ENCODE data around the gene ZNF841.
"Not testable (repeated sequence)": the region's sequence is repeated elsewhere in the genome, so short reads cannot be mapped to it uniquely, and the experiment has no call there.

The ZNF841 gene

DNA sequence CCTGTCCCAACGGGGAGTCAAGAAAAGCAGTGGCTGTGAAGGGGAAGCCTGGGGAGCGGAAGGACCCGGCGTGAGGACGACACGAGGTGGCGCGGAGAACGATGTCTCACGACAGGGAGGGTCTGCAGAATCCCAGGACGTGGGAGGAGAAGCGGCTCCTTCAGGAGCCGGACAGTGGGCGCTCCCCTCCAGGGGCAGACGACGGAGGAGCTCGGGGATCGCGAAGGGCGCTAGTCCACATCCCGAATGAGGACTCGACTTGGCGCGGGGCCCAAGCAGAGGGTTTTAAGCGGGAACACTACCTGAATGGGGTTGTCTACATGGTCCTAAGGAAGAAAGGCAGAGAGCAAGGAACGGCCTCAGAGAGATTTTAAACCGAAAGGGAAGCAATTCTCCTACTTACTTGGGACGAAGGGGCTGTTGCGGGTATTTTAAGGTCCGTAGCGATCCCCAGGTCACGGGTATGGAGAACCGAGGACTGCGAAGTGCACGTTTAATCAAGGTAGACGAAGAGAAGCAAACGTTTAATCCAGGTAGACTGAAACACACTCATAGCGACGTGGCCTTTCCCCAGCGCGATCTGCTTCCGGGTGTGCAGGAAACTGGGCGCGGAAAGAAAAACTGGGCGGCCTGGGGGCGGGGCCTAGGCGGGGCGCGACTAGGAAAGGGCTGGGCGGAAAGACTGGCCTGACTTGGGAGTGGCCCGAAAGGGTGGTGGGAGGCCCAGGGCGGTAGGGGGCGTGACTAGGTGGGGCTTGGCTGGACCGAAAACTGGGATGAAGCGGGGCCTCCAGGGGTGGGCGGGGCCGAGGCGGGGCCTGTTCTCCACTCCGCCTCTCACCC lies at the start of gene ZNF841:
Gene ZNF841, minus strand, starts transcription at position 594 of the 843 bp plus-strand sequence. CDS start 10,964 bp downstream, outside the sequence.
- FAIRE-seq, result no peak

DNA sequence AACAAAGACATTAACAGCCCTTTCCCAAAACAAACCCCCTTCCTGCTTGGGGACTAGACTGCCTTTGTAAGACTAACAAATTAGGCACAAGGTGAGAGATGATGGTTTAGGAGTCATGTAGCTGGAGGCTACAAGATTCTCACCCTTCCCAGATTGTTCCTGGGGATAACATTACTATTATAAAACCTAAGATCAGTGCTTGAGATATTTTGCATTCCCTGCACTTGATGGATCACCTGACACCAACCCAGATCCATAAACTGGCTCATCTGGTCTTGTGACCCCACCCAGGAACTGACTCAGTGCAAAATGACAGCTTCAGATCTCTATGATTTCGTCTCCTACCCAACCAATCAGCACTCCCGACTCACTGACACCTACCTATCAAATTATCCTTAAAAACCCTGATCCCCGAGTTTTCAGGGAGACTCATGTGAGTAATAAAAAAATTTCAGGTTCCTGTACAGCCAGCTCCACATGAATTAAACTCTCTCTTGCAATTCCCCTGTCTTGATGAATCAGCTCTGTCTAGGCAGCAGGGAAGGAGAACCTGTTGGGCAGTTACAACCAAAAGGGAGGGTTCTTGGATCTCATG lies 46.5 kb upstream of the ZNF841 start:
- no peak for FAIRE-seq

DNA sequence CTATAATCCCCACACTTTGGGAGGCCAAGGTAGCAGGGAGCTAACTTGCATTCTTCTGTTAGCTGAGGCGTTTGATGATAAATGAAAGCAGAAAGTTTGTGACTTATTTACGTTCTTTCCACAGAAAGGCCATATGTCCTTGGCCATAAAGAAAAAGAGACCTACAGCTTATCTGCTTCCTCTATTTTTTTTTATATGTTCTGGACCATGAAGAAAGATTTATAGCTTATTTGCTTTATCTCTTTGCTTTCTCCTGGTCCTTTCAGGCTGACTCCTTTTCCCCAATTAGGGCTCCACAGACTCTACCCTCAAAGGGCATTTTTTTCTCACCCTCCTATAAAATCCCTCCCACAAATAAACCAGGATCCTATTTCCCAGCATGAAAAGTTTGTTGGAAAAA lies 45.6 kb upstream of the ZNF841 start:
- FAIRE-seq, result no peak

DNA sequence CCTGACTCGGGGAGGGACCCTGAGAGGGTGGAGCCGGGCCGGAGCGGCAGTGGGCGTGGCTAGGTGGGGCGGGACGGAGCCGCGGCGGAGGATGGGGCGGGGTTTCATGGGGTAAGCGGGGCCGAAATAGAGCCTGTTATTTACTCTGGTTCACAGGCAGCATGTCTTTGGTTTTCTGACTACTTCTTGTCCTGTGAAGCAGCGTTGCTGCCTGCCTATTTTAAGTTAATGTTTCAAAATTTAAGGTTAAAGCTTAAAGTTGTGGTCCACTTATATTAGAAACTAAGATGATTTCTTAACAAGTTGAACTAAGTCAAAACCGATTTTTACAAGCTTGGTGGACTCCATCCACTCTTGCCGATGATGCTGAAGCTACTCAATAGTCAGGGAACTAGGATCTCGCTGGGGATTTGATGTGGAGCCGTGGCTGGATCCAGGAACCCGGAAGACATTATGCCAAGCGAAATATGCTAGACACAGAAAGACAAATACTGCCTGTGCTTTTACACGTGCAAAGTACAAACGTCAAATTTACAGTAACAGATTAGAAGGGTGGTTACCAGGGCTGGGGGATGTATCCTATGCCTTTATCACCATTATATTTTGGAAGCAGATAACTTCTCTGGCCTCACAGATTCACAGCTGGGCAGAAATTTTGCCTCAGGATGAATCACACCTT lies 44.6 kb upstream of the ZNF841 start:
- FAIRE-seq, result no peak

DNA sequence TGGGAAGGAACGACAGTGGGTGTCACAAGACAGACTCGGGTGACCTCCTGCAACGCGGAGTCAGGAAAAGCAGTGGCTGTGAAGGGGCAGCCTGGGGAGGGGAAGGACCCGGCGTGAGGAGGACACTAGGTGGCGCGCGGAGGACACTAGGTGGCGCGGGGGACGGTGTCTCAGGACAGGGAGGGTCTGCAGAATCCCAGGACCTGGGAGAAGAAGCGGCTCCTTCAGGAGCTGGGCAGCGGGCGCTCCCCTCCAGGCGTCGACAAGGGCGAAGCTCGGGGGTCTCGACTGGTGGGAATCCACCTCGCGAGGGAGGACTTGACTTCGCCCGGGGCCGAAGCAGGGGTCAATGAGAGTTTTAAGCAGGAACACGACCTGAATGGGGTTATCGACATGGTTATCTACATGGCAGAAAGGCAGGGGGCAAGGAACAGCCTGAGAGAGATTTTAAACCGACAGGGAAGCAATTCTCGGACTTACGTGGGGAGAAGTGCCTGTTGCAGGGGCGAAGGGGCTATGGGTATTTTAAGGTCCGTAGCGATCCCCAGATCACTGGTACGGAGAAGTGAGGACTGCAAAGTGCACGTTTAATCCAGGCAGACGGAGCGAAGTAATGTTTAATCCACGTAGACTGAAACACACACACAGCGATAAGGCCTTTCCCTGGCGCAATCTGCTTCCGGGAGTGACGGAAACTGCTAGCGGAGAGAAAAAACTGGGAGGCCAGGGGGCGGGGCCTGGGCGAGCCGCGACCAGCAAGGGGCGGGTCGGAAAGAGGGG lies 43.9 kb upstream of the ZNF841 start, which contains the start of gene ZNF616:
Gene ZNF616, minus strand, starts transcription at position 687 of the 780 bp plus-strand sequence. CDS start 9,426 bp downstream, outside the sequence.
- FAIRE-seq, result no peak

DNA sequence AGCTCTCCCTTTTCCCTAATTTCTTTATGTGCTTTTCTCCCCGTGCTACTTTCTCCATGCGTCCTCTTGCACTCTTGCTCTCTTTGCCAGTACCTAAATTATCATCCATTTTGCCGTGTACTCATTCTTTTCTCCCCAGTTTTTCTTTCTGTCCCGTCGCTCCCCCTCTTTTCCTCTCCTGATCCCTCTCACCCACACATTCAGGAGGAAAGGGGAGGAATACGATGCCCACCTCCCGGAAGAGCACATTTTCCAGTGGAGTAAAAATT lies 43.4 kb upstream of the ZNF841 start:
- FAIRE-seq, result no peak

DNA sequence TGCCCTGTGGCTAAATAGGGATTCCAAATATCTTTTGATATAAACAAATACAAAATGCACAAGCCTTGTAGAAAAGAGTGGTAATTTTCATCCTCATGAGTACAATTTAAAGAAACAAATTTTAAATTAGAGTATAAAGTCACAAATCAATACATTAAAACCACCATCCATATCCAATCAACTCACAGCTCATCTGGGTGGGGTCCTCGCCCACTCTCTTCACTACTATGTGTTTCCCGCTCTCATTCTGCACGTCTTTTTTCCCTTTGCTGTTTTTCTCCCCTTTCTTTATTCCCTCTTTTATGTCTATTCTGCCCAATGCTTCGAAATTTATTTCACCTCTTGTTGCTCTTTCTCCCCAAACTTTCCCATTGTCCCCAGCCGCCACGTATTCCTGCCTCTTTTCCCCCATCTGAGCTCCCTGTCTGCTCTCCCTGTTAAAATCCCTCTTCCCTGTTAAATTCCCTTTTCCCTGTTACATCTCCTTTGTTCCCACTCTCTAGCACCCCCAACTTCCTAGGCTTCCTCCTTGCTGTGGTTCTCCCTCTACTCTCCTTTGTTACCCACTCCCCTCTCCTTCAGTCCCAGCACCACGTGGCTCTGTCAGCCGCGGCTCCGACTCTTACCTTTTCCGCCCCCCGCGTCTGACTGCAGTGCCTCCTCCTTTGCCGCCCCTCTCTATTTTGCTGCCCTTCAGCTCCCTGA lies 42.9 kb upstream of the ZNF841 start:
- FAIRE-seq, result no peak

GRCh38 chr19:52120286-52120685 lies 24.7 kb upstream of the ZNF841 start:
- FAIRE-seq, result no peak

- no peak for FAIRE-seq
Measured at GRCh38 chr19:52115526-52116053, 20.0 kb upstream of the ZNF841 start.

GRCh38 chr19:52114691-52115090 lies 19.1 kb upstream of the ZNF841 start:
- FAIRE-seq, result no peak

DNA sequence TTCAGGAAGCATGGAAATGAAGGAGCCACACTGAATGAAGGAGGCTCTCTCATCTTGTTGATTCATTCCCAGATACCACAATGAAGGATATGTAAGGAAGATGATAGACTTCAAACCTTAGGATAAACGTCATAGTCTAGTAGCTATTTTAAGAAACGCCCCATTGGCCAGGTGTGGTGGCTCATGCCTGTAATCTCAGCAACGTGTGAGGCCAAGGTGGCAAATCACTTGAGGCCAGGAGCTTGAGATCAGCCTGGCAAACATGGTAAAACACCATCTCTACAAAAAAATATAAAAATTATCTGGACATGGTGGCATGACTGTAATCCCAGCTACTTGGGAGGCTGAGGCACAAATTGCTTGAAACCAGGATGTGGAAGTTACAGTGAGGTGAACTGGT lies 17.1 kb upstream of the ZNF841 start:
- no peak for FAIRE-seq

GRCh38 chr19:52110780-52111179 lies 15.2 kb upstream of the ZNF841 start:
- FAIRE-seq, result no peak

GRCh38 chr19:52102782-52103181 lies 7.2 kb upstream of the ZNF841 start:
- FAIRE-seq, result no peak

DNA sequence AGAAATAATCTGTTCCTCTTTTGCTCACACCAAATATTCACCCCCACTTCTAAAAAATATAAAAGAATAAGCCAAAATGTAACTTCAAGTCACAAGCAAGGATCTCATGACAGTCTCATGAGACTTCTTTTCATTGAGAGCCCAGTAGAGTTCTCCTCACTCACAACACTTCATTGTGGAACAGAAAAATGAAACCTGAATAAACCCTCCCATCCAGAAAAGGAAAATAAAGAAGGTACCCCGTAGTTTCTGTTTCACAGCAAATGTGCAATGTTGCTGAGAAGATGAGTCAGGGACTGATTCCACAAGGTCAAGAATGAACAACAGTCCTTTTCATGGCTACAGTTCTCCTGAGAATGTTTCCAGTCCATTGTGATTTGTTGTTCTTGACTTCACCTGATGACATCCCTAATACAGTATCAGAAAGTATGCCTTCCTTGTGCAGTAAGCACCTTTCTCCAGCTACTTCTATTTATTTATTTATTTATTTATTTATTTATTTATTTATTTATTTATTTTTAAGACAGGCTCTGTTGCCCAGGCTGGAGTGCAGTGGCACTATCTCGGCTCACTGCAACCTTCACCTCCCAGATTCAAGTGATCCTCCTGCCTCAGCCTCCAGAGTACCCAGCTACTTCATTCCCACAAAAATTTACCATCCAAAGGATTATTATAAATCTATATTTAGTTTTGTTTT lies 6.4 kb upstream of the ZNF841 start:
- FAIRE-seq, result no peak

- no peak for FAIRE-seq
Measured at GRCh38 chr19:52099497-52100138, 4.1 kb upstream of the ZNF841 start.

DNA sequence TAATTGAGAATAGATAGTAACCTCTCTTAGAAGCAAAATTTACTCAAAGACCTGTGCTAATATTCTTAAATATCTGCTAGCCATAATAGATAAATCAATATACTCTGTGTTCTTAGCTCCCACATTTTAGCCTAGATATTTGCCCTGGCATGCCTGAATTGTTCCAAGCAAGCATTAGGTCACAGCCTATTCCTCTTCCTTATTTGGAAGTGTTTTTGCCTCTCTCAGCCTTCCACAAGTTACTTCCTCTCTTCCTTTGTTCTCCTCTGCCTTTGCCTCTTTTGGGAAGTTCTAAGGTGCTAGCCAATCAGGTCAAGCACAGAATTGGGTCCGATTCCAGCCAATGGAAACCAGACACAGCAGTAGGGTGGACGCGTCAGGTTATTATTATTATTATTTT lies 851 bp upstream of the ZNF841 start:
- FAIRE-seq, result not testable (repeated sequence)

DNA sequence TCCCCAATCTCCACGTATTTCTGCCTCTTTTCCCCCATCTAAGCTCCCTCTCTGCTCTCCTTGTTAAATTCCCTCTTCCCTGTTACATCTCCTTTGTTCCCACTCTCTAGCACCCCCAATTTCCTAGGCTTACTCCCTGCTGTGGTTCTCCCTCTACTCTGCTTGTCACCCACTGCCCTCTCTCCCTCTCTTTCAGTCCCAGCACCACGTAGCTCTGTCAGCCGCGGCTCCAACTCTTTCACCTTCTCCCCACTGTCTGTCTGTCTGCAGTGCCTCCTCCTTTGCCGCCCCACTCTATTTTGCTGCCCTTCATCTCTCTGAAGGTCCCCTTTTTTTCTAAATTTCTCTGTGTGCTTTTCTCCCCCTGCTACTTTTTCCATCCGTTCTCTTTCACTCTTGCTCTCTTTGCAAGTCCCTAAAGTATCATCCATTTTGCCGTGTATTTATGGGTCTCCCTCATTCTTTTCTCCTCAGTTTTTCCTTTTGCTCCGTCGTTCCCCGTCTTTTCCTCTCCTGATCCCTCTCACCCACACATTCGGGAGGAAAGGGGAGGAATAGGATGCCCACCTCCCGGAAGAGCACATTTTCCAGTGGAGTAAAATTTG lies 937 bp downstream of the ZNF841 start:
- no peak for FAIRE-seq

- FAIRE-seq, result no peak
Measured at GRCh38 chr19:52086481-52086880, 9.1 kb downstream of the ZNF841 start.

DNA sequence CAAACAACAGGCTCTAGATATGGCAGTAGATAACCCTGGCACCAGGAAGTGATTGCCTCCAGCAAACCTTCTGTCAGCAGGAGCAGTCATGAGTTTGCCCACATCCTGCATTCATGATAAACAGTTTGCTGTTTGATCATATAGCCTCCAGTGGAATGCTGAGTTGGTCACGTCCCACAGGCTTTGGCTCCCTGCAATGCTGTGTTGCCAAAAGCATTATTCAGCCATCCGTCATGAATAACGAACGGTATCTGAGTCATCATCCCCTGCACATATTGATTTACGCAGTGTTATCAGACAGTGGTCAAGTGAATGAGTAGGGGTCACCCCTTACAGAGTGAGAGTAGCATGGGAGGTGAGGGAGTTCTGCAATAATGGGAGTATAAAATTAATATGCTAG lies 25.1 kb downstream of the ZNF841 start:
- no peak for FAIRE-seq

DNA sequence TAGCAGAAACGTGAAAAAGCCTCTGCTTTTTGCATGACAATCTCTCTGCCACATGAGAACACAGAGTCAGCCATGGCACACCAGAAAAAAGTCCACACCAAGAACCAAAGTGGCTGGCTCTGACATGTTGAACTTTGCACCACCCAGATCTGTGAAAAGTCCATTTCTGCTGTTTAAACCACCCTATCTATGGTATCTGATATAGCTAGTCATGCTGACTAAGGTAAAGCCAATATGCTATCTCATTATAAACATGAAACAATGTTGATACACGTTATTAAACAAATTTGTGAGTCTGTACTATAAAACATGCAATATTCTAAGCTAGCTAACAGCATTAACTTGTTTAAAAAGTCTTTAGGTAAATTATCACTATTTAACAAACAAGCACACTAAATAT lies 25.9 kb downstream of the ZNF841 start:
- no peak for FAIRE-seq
